ENCODE measurements around the gene HLCS.

- TF ChIP-seq POLR2A (IDR thresholded peaks at IDR 0.05; ENCODE audit: control extremely low read depth in 1 of 2, low read depth in 2 of 2, low read length in 2 of 2) (no peak), TCF12 (IDR thresholded peaks at IDR 0.05; ENCODE audit: low read depth, low read length) (no peak), CREB1 (IDR thresholded peaks at IDR 0.05) (no peak), RAD21 (IDR thresholded peaks at IDR 0.05 in 1 of 2, conservative IDR thresholded peaks at IDR 0.05 in 1 of 2; ENCODE audit: low read depth in 2 of 2, low read length in 2 of 2) (no peak), JUND (IDR thresholded peaks at IDR 0.05; ENCODE audit: low read length) (no peak), JUN (IDR thresholded peaks at IDR 0.05; ENCODE audit: low read depth, low read length) (no peak), PHF8 (conservative IDR thresholded peaks at IDR 0.05; ENCODE audit: low read depth, low read length) (no peak), EZH2 (IDR thresholded peaks at IDR 0.05; ENCODE audit: low read depth, low read length, severe bottlenecking) (no peak), CHD2 (IDR thresholded peaks at IDR 0.05; ENCODE audit: low read length) (no peak)
- TF ChIP-seq, protein P1, sequence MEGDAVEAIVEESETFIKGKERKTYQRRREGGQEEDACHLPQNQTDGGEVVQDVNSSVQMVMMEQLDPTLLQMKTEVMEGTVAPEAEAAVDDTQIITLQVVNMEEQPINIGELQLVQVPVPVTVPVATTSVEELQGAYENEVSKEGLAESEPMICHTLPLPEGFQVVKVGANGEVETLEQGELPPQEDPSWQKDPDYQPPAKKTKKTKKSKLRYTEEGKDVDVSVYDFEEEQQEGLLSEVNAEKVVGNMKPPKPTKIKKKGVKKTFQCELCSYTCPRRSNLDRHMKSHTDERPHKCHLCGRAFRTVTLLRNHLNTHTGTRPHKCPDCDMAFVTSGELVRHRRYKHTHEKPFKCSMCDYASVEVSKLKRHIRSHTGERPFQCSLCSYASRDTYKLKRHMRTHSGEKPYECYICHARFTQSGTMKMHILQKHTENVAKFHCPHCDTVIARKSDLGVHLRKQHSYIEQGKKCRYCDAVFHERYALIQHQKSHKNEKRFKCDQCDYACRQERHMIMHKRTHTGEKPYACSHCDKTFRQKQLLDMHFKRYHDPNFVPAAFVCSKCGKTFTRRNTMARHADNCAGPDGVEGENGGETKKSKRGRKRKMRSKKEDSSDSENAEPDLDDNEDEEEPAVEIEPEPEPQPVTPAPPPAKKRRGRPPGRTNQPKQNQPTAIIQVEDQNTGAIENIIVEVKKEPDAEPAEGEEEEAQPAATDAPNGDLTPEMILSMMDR (IDR thresholded peaks at IDR 0.05; ENCODE audit: control extremely low read depth in 1 of 3, insufficient read depth in 1 of 3, low read depth in 1 of 3, low read length in 3 of 3), result no peak
- TF ChIP-seq, protein P2, sequence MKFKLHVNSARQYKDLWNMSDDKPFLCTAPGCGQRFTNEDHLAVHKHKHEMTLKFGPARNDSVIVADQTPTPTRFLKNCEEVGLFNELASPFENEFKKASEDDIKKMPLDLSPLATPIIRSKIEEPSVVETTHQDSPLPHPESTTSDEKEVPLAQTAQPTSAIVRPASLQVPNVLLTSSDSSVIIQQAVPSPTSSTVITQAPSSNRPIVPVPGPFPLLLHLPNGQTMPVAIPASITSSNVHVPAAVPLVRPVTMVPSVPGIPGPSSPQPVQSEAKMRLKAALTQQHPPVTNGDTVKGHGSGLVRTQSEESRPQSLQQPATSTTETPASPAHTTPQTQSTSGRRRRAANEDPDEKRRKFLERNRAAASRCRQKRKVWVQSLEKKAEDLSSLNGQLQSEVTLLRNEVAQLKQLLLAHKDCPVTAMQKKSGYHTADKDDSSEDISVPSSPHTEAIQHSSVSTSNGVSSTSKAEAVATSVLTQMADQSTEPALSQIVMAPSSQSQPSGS (IDR thresholded peaks at IDR 0.05; ENCODE audit: low read length), result no peak
- TF ChIP-seq, protein P3, sequence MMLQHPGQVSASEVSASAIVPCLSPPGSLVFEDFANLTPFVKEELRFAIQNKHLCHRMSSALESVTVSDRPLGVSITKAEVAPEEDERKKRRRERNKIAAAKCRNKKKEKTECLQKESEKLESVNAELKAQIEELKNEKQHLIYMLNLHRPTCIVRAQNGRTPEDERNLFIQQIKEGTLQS (IDR thresholded peaks at IDR 0.05; ENCODE audit: insufficient read depth, low read depth, low read length), result no peak
Observed at GRCh38 chr21:36722370-36723368, 243.8 kb downstream of the HLCS start.

Measured in H1 (cell line).